H9 (cell line): ENCODE results near the gene RBM18. TPM values are rescaled to one million over a fixed set of nuclear protein-coding genes. Genes with fewer than 3 reads are reported as not detected.

Source experiments
- DNase-seq: peaks from one replicate; pipeline ENCODE4 v3.0.0-alpha.2; 2017
- H2AFZ ChIP-seq: one replicate; pipeline ENCODE4 v1.6.1; 2013; ENCODE audit warnings: mild to moderate bottlenecking, low read length, control low read depth, moderate library complexity
- H2AK5ac ChIP-seq: 2 replicates; pipeline ENCODE4 v1.6.1; 2013; ENCODE audit warnings: low read length, control low read depth, mixed read lengths; ENCODE audit not compliant: insufficient read length
- H2BK120ac ChIP-seq: one replicate; pipeline ENCODE4 v1.6.1; 2013; ENCODE audit warnings: low read depth, mild to moderate bottlenecking, low read length, control low read depth, inconsistent platforms; ENCODE audit not compliant: poor library complexity, severe bottlenecking
- H2BK12ac ChIP-seq: 2 replicates; pipeline ENCODE4 v1.6.1; 2013; ENCODE audit warnings: low read length, control low read depth, mixed read lengths, low read depth; ENCODE audit not compliant: insufficient read length
- H2BK15ac ChIP-seq: 2 replicates; pipeline ENCODE4 v1.6.1; 2013; ENCODE audit warnings: low read depth, low read length, control low read depth
- H2BK20ac ChIP-seq: one replicate; pipeline ENCODE4 v1.6.1; 2013; ENCODE audit warnings: low read depth, mild to moderate bottlenecking, low read length, control low read depth, inconsistent platforms; ENCODE audit not compliant: poor library complexity, severe bottlenecking
- H2BK5ac ChIP-seq: 2 replicates; pipeline ENCODE4 v1.6.1; 2013; ENCODE audit warnings: low read length, control low read depth, mixed read lengths; ENCODE audit not compliant: insufficient read length
- H3K14ac ChIP-seq: 2 replicates; pipeline ENCODE4 v1.6.1; 2013; ENCODE audit warnings: low read length, control low read depth; ENCODE audit not compliant: insufficient read depth
- H3K18ac ChIP-seq: 2 replicates; pipeline ENCODE4 v1.6.1; 2013; ENCODE audit warnings: low read depth, mild to moderate bottlenecking, mixed read lengths, low read length, control low read depth; ENCODE audit not compliant: insufficient read length
- H3K23ac ChIP-seq: 2 replicates; pipeline ENCODE4 v1.6.1; 2013; ENCODE audit warnings: low read length, control low read depth, mixed read lengths, low read depth; ENCODE audit not compliant: insufficient read length
- H3K23me2 ChIP-seq: 2 replicates; pipeline ENCODE4 v1.6.1; 2013; ENCODE audit warnings: low read depth, mild to moderate bottlenecking, mixed read lengths, low read length, control low read depth; ENCODE audit not compliant: insufficient read length, poor library complexity, severe bottlenecking
- H3K27ac ChIP-seq: 2 replicates; pipeline ENCODE4 v1.5.1; 2013; ENCODE audit warnings: low read length, control low read depth, mixed read lengths, low read depth; ENCODE audit not compliant: insufficient read length
- H3K27me3 ChIP-seq: 2 replicates; pipeline ENCODE4 v1.6.1; 2013; ENCODE audit warnings: low read length, control low read depth, inconsistent platforms; ENCODE audit not compliant: insufficient read depth
- H3K4ac ChIP-seq: 2 replicates; pipeline ENCODE4 v1.6.1; 2013; ENCODE audit warnings: low read depth, mild to moderate bottlenecking, control low read depth, inconsistent platforms, low read length, moderate library complexity
- H3K4me1 ChIP-seq: 2 replicates; pipeline ENCODE4 v1.6.1; 2013; ENCODE audit warnings: low read length, control low read depth, inconsistent platforms; ENCODE audit not compliant: insufficient read depth
- H3K4me2 ChIP-seq: 2 replicates; pipeline ENCODE4 v1.6.1; 2013; ENCODE audit warnings: low read length, control low read depth, mixed read lengths; ENCODE audit not compliant: insufficient read length, insufficient read depth
- H3K56ac ChIP-seq: 2 replicates; pipeline ENCODE4 v1.6.1; 2013; ENCODE audit warnings: low read depth, mild to moderate bottlenecking, mixed read lengths, low read length, control low read depth; ENCODE audit not compliant: insufficient read length
- H3K79me1 ChIP-seq: 2 replicates; pipeline ENCODE4 v1.6.1; 2013; ENCODE audit warnings: low read depth, mild to moderate bottlenecking, moderate library complexity, low read length, control low read depth, inconsistent platforms; ENCODE audit not compliant: insufficient read depth, poor library complexity, severe bottlenecking
- H3K79me2 ChIP-seq: 2 replicates; pipeline ENCODE4 v1.6.1; 2013; ENCODE audit warnings: low read length, control low read depth, inconsistent platforms; ENCODE audit not compliant: insufficient read depth
- H3K9ac ChIP-seq: 2 replicates; pipeline ENCODE4 v1.6.1; 2013; ENCODE audit warnings: low read length, control low read depth, mixed read lengths; ENCODE audit not compliant: insufficient read length; ENCODE audit errors: extremely low read depth
- H3K9me3 ChIP-seq: one replicate; pipeline ENCODE4 v1.6.1; 2013; ENCODE audit warnings: low read depth, low read length, inconsistent platforms; ENCODE audit not compliant: control insufficient read depth
- H3T11ph ChIP-seq: one replicate; pipeline ENCODE4 v1.6.1; 2013; ENCODE audit warnings: mild to moderate bottlenecking, low read length, control low read depth, inconsistent platforms
- H4K20me1 ChIP-seq: one replicate; pipeline ENCODE4 v1.6.1; 2013; ENCODE audit not compliant: control insufficient read depth, insufficient read length, insufficient read depth
- H4K5ac ChIP-seq: 2 replicates; pipeline ENCODE4 v1.6.1; 2013; ENCODE audit warnings: low read depth, mild to moderate bottlenecking, mixed read lengths, low read length, control low read depth; ENCODE audit not compliant: insufficient read length
- H4K8ac ChIP-seq: replicated peaks from 2 replicates; pipeline ENCODE4 v1.6.1; 2013; ENCODE audit warnings: low read length, control low read depth, mixed read lengths, low read depth; ENCODE audit not compliant: insufficient read length
- H4K91ac ChIP-seq: 2 replicates; pipeline ENCODE4 v1.6.1; 2013; ENCODE audit warnings: low read depth, mild to moderate bottlenecking, moderate library complexity, mixed read lengths, low read length, control low read depth; ENCODE audit not compliant: insufficient read length
- H3K27ac Mint-ChIP-seq, 3 experiments: 2 replicates in 2 of 3; 3 replicates in 1 of 3; pipeline ENCODE4 v1.8.0; 2020 to 2021; ENCODE audit warnings: mixed read lengths in 3 of 3, mild to moderate bottlenecking in 1 of 3, moderate library complexity in 1 of 3
- H3K27me3 Mint-ChIP-seq: 2 replicates; pipeline ENCODE4 v1.8.0; 2021; ENCODE audit warnings: low read depth, mild to moderate bottlenecking, moderate library complexity, mixed read lengths
- H3K36me3 Mint-ChIP-seq, 3 experiments: 2 replicates in 2 of 3; 3 replicates in 1 of 3; pipeline ENCODE4 v1.8.0; 2020 to 2021; ENCODE audit warnings: low read depth in 3 of 3, mixed read lengths in 3 of 3; ENCODE audit not compliant: insufficient read depth in 1 of 3
- H3K4me1 Mint-ChIP-seq, 2 experiments: 2 replicates each; pipeline ENCODE4 v1.8.0; 2020; ENCODE audit warnings: mixed read lengths in 2 of 2
- H3K4me3 Mint-ChIP-seq, 2 experiments: 2 replicates in 1 of 2; 3 replicates in 1 of 2; pipeline ENCODE4 v1.8.0; 2020 to 2021; ENCODE audit warnings: mild to moderate bottlenecking in 2 of 2, mixed read lengths in 2 of 2, moderate library complexity in 1 of 2
- H3K9me3 Mint-ChIP-seq, 2 experiments: 2 replicates in 1 of 2; 3 replicates in 1 of 2; pipeline ENCODE4 v1.8.0; 2020; ENCODE audit warnings: mild to moderate bottlenecking in 2 of 2, mixed read lengths in 2 of 2, moderate library complexity in 1 of 2
- WGBS: extraction: QIAGEN DNeasy Blood & Tissue Kit; methylation state at CpG from one replicate; pipeline ENCODE4 v1.1.7; 2013; ENCODE audit warnings: missing lambda C conversion rate, low lambda C conversion rate, mixed read lengths; ENCODE audit not compliant: insufficient read length; ENCODE audit errors: extremely low coverage; 5-methylcytosine and 5-hydroxymethylcytosine counted together
- total RNA-seq: library from RNA; stranded (reverse); gene quantifications from 2 replicates; pipeline ENCODE4 v1.2.1, GENCODE V29; 2021
- TF ChIP-seq, protein P1 (sequence below): fragments of 200-600 bp; sonication (generic); conservative IDR thresholded peaks from 3 replicates; pipeline ENCODE4 v1.8.0; 2021; ENCODE audit warnings: antibody characterized with exemption, mild to moderate bottlenecking

The RBM18 gene
- total RNA-seq, 1 experiment from 2014 or later, result 18.9 TPM

GRCh38 chr9:122262073-122262472 lies 2.6 kb downstream of the RBM18 start:
- Histone ChIP-seq H2BK20ac (no peak overlapping the region), H2BK12ac (no peak overlapping the region), H3K23me2 (peaks cover 11% of the 10 kb centered on the region), H3K9ac (no peak overlapping the region), H2BK15ac (no peak overlapping the region), H3K4me2 (no peak overlapping the region), H4K91ac (no peak overlapping the region), H3K27me3 (no peaks in the 10 kb centered on the region), H2BK120ac (no peak overlapping the region), H3K79me2 (peaks cover 6% of the 10 kb centered on the region; the same call in 1 of the 2 replicates), H2AK5ac (no peak overlapping the region), H3K14ac (no peak overlapping the region), H4K20me1 (no peaks in the 10 kb centered on the region), H3K23ac (no peak overlapping the region), H4K8ac (no peak overlapping the region), H3K18ac (no peak overlapping the region), H3T11ph (no peak overlapping the region), H3K56ac (no peak overlapping the region), H3K9me3 (no peaks in the 10 kb centered on the region), H4K5ac (no peak overlapping the region), H3K79me1 (peaks cover 7% of the 10 kb centered on the region), H2BK5ac (no peak overlapping the region), H2AFZ (no peak overlapping the region), H3K27ac (no peak overlapping the region), H3K4me1 (no peaks in the 10 kb centered on the region), H3K4ac (no peak overlapping the region)
- Mint-ChIP-seq H3K27ac (no peak overlapping the region), H3K4me1 (peaks cover 12 to 13% of the 10 kb centered on the region in 2 experiments; a peak in 3 of 4 replicates), H3K36me3 (peaks cover 3 to 35% (median 15%) of the 10 kb centered on the region in 3 experiments; a peak in 6 of 7 replicates), H3K27me3 (no peaks in the 10 kb centered on the region), H3K4me3 (no peak overlapping the region), H3K9me3 (no peaks in the 10 kb centered on the region)
- WGBS, result no CpG with 5 or more reads among the region's 1 CpG
- no peak for DNase-seq
- TF ChIP-seq, protein P1, sequence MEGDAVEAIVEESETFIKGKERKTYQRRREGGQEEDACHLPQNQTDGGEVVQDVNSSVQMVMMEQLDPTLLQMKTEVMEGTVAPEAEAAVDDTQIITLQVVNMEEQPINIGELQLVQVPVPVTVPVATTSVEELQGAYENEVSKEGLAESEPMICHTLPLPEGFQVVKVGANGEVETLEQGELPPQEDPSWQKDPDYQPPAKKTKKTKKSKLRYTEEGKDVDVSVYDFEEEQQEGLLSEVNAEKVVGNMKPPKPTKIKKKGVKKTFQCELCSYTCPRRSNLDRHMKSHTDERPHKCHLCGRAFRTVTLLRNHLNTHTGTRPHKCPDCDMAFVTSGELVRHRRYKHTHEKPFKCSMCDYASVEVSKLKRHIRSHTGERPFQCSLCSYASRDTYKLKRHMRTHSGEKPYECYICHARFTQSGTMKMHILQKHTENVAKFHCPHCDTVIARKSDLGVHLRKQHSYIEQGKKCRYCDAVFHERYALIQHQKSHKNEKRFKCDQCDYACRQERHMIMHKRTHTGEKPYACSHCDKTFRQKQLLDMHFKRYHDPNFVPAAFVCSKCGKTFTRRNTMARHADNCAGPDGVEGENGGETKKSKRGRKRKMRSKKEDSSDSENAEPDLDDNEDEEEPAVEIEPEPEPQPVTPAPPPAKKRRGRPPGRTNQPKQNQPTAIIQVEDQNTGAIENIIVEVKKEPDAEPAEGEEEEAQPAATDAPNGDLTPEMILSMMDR, result no peak
